A673 (cell line): Measurements from ENCODE around the gene FHIT.

Experiments
- CTCF ChIP-seq: fragments of 300-800, 200-600 bp; sonication (generic); conservative IDR thresholded peaks from 2 replicates; pipeline ENCODE4 v1.5.1; 2017; ENCODE audit warnings: low read depth, mild to moderate bottlenecking, antibody characterized with exemption, low read length, moderate library complexity, mixed read lengths
- EZH2 ChIP-seq: fragments of 200-600 bp; sonication (generic); IDR thresholded peaks from 2 replicates; pipeline ENCODE4 v1.6.1; 2017; ENCODE audit warnings: borderline replicate concordance, low read depth, mild to moderate bottlenecking, mixed read lengths, antibody characterized with exemption, low read length; ENCODE audit not compliant: poor library complexity, severe bottlenecking

GRCh38 chr3:60752809-60753208, 498.4 kb downstream of the FHIT start:
- no peak for TF ChIP-seq CTCF
- TF ChIP-seq EZH2 = no peak
